ENCODE measurements around the gene CXXC1.
"Not testable (repeated sequence)": the region's sequence is repeated elsewhere in the genome, so short reads cannot be mapped to it uniquely, and the experiment has no call there.

Gene CXXC1

DNA sequence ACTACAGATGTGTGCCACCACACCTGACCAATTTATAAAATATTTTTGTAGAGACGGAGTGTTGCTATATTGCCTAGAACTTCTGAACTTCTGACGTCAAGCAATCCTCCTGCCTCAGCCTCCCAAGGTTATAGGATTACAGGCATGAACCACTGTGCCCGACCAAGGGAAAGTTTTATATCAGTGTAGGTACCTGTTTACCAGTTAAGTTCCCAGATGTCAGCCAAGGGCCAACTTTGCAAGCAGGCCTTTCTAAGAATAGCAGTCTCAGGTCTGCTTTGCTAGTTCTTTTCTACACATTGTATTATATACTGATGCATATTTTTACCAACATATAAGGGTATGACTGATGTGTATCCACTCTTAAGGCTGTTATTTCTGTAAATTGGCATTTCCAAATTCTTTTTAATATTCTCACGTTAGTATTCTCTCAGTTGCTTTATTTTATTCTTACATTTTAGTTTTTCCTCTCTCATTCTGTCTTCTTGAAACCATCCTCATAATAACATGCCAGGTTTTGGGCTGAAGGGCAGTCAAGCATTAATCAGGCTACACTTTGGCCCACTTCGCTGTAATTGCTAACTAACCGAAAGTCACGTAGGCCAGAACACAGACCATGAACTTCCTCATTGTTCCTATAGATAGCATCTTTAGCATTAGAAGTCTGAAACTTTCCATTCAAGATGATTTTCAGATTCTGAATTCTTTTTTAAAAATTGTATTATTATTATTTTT lies 25.0 kb upstream of the CXXC1 start:
- H3K4me1 ChIP-seq (ENCODE audit: control insufficient read depth in 1 of 2, insufficient read depth in 2 of 2, low read length in 2 of 2) = peaks cover under 1 to 5% of the 10 kb centered on the region in 2 donors
- H3K9ac ChIP-seq (ENCODE audit: low read depth in 1 of 2, low read length in 2 of 2) = no peak overlapping the region
- H3K27me3 ChIP-seq (ENCODE audit: control insufficient read depth in 1 of 2, insufficient read depth in 2 of 2, low read length in 2 of 2) = peaks cover 0 to 4% of the 10 kb centered on the region in 2 donors
- no peak overlapping the region for H3K4me3 ChIP-seq (ENCODE audit: low read depth in 1 of 2, low read length in 2 of 2)
- no peaks in the 10 kb centered on the region for H3K9me3 ChIP-seq (ENCODE audit: control insufficient read depth in 1 of 2, low read length in 2 of 2)
- H3K27ac ChIP-seq (ENCODE audit: low read depth, low read length) = no peak overlapping the region
- H3K36me3 ChIP-seq (ENCODE audit: control insufficient read depth in 1 of 2, insufficient read depth in 2 of 2, low read length in 2 of 2) = no peaks in the 10 kb centered on the region

DNA sequence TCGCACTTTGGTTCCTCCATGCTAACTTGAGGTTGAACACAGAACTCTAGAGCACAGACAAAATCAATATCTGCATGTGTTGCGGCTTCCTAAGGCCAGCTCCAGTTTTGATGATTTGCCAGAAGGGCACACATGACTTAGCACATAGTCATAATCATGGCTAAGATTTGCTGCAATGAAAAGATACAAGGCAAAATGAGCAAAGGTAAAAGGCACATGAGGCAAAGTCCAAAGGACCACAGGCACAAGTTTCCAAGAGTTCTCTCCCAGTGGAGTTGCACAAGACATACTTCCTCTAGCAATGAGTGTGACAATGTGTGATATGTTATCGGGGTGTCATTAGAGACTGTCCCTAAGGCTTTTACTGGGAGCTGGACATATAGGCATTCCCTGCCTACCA lies 24.2 kb upstream of the CXXC1 start:
- Histone ChIP-seq H3K9me3 (ENCODE audit: control insufficient read depth in 1 of 2, low read length in 2 of 2) (no peaks in the 10 kb centered on the region), H3K27ac (ENCODE audit: low read depth, low read length) (no peak overlapping the region), H3K36me3 (ENCODE audit: control insufficient read depth in 1 of 2, insufficient read depth in 2 of 2, low read length in 2 of 2) (no peaks in the 10 kb centered on the region), H3K4me1 (ENCODE audit: control insufficient read depth in 1 of 2, insufficient read depth in 2 of 2, low read length in 2 of 2) (peaks cover 5 to 8% of the 10 kb centered on the region in 2 donors), H3K27me3 (ENCODE audit: control insufficient read depth in 1 of 2, insufficient read depth in 2 of 2, low read length in 2 of 2) (peaks cover 0 to 4% of the 10 kb centered on the region in 2 donors), H3K4me3 (ENCODE audit: low read depth in 1 of 2, low read length in 2 of 2) (no peak overlapping the region), H3K9ac (ENCODE audit: low read depth in 1 of 2, low read length in 2 of 2) (no peak overlapping the region)

DNA sequence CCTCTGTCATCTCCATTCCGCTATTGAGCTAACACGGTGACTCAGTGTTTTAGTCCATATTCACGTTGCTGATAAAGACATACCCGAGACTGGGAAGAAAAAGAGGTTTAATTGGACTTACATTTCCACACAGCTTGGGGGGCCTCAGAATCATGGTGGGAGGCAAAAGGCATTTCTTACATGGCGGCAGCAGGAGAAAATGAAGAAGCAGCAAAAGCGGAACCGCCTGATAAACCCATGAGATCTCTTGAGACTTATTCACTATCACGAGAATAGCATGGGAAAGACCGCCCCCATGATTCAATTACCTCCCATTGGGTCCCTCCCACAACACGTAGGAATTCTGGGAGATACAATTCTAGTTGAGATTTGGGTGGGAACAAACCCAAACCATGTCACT lies 22.6 kb upstream of the CXXC1 start:
- Histone ChIP-seq H3K27me3 (ENCODE audit: control insufficient read depth in 1 of 2, insufficient read depth in 2 of 2, low read length in 2 of 2) (peaks cover 0 to under 1% of the 10 kb centered on the region in 2 donors), H3K9ac (ENCODE audit: low read depth in 1 of 2, low read length in 2 of 2) (no peak overlapping the region), H3K4me1 (ENCODE audit: control insufficient read depth in 1 of 2, insufficient read depth in 2 of 2, low read length in 2 of 2) (peaks cover 5 to 8% of the 10 kb centered on the region in 2 donors), H3K4me3 (ENCODE audit: low read depth in 1 of 2, low read length in 2 of 2) (no peak overlapping the region), H3K9me3 (ENCODE audit: control insufficient read depth in 1 of 2, low read length in 2 of 2) (no peaks in the 10 kb centered on the region), H3K36me3 (ENCODE audit: control insufficient read depth in 1 of 2, insufficient read depth in 2 of 2, low read length in 2 of 2) (no peaks in the 10 kb centered on the region), H3K27ac (ENCODE audit: low read depth, low read length) (no peak overlapping the region)

DNA sequence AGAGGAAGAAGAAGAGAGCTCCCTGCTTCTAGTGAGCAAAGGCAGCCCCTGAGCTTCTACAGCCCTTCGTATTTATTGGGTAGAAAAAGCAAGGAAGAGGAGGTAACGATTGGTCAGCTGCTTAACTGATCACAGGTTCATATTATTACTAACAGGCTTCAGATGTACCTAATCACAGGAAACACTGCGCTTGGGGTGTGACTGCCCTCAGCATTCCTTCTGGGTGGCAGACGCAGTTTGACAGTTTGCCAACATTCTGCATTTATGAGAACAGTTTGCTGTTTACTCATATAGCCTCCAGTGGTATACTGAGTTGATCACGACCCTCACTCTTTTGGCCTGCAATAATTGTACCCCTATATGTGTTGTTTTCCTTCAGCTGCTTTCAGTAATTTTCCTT lies 21.4 kb upstream of the CXXC1 start:
- not testable (repeated sequence) for H3K27ac ChIP-seq (ENCODE audit: low read depth, low read length); H3K4me3 ChIP-seq (ENCODE audit: low read depth in 1 of 2, low read length in 2 of 2); H3K4me1 ChIP-seq (ENCODE audit: control insufficient read depth in 1 of 2, insufficient read depth in 2 of 2, low read length in 2 of 2); H3K9ac ChIP-seq (ENCODE audit: low read depth in 1 of 2, low read length in 2 of 2); H3K36me3 ChIP-seq (ENCODE audit: control insufficient read depth in 1 of 2, insufficient read depth in 2 of 2, low read length in 2 of 2); H3K27me3 ChIP-seq (ENCODE audit: control insufficient read depth in 1 of 2, insufficient read depth in 2 of 2, low read length in 2 of 2); H3K9me3 ChIP-seq (ENCODE audit: control insufficient read depth in 1 of 2, low read length in 2 of 2)

DNA sequence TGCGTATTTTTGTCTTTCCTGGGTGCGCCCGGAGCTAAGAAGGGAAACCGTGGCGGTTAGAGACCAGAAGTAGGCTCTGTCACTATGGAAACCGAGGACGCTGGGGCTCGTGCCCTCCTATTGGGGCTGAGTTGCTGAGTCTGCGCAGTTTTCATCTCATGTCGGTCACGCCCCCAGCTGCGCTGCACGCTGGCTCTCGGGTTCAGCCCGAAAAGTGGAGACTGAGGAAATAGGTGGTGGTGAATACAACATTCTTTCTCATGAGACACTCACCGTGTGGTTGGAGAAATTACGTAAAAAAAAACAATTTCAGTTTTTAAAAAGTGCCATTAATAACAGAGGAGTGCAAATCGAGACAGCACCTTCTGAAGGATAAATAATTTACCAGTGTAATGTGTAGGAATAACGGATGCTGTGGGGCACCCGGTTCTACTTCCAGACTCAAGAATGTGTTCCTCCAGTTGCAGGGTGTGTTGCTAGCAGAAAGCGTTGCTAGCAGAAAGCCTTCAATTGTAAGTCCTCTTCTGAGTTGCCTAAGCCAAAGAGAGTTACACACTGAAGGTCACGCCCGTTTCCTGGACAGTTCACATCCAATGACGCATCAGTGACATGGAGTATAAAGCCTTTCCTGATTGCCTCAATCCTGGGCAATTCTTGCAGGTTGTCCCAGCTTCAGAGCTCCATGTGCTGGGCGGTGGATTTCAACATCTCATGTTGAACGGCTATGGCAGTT lies 20.4 kb upstream of the CXXC1 start:
- H3K4me3 ChIP-seq (ENCODE audit: low read depth in 1 of 2, low read length in 2 of 2) = peak overlapping the region; percentile 73 to 75
- no peaks in the 10 kb centered on the region for H3K36me3 ChIP-seq (ENCODE audit: control insufficient read depth in 1 of 2, insufficient read depth in 2 of 2, low read length in 2 of 2)
- no peaks in the 10 kb centered on the region for H3K9me3 ChIP-seq (ENCODE audit: control insufficient read depth in 1 of 2, low read length in 2 of 2)
- peaks cover 0 to 2% of the 10 kb centered on the region in 2 donors for H3K27me3 ChIP-seq (ENCODE audit: control insufficient read depth in 1 of 2, insufficient read depth in 2 of 2, low read length in 2 of 2)
- H3K4me1 ChIP-seq (ENCODE audit: control insufficient read depth in 1 of 2, insufficient read depth in 2 of 2, low read length in 2 of 2) = peaks cover 5 to 8% of the 10 kb centered on the region in 2 donors
- H3K27ac ChIP-seq (ENCODE audit: low read depth, low read length) = no peak overlapping the region
- H3K9ac ChIP-seq (ENCODE audit: low read depth in 1 of 2, low read length in 2 of 2) = peak overlapping the region; percentile 7 to 22

DNA sequence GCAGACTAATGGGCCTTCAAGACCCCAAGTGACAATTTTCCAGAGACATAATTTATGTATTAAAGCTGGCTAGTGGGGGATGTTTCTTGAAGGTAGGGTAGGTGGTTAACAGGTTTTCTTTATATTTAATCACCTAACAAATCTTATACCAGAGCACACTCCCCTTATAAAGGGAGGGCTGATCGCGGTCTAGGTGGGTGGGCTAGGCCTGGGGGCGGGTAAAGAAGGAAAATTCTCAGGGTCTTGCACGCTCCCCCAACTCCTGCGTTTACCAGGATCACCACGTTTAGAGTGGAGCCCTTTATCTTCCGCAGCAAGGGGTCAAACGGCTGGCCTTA lies 19.9 kb upstream of the CXXC1 start:
- H3K9me3 ChIP-seq (ENCODE audit: control insufficient read depth in 1 of 2, low read length in 2 of 2) = no peaks in the 10 kb centered on the region
- peak overlapping the region; percentile 73 to 75 for H3K4me3 ChIP-seq (ENCODE audit: low read depth in 1 of 2, low read length in 2 of 2)
- no peak overlapping the region for H3K27ac ChIP-seq (ENCODE audit: low read depth, low read length)
- peaks cover 0 to 5% of the 10 kb centered on the region in 2 donors for H3K27me3 ChIP-seq (ENCODE audit: control insufficient read depth in 1 of 2, insufficient read depth in 2 of 2, low read length in 2 of 2)
- H3K4me1 ChIP-seq (ENCODE audit: control insufficient read depth in 1 of 2, insufficient read depth in 2 of 2, low read length in 2 of 2) = peaks cover 5 to 8% of the 10 kb centered on the region in 2 donors
- H3K9ac ChIP-seq (ENCODE audit: low read depth in 1 of 2, low read length in 2 of 2) = no peak overlapping the region
- H3K36me3 ChIP-seq (ENCODE audit: control insufficient read depth in 1 of 2, insufficient read depth in 2 of 2, low read length in 2 of 2) = no peaks in the 10 kb centered on the region

DNA sequence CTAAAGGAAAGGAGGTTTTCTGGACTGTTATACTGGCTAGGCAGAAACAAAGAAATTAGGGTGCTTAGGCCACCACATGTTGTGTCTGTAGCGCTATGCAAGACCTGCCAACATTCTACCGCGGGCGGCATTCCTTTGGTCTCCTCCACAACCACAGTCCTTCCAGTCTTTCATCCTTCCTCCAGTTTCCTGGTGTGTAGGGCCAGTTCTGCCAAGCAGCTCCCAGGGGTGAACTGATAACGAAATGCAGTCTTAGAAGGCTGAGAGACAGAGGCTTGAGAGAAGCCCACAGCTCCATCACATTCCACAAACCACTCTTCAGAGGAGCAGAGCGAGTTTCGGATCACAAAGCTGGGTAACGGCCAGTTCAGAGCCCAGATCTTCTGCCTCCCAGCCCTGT lies 19.5 kb upstream of the CXXC1 start:
- no peak overlapping the region for H3K9ac ChIP-seq (ENCODE audit: low read depth in 1 of 2, low read length in 2 of 2)
- H3K4me1 ChIP-seq (ENCODE audit: control insufficient read depth in 1 of 2, insufficient read depth in 2 of 2, low read length in 2 of 2) = peaks cover 5 to 8% of the 10 kb centered on the region in 2 donors
- H3K27me3 ChIP-seq (ENCODE audit: control insufficient read depth in 1 of 2, insufficient read depth in 2 of 2, low read length in 2 of 2) = peaks cover 0 to 5% of the 10 kb centered on the region in 2 donors
- H3K9me3 ChIP-seq (ENCODE audit: control insufficient read depth in 1 of 2, low read length in 2 of 2) = no peaks in the 10 kb centered on the region
- peak overlapping the region; percentile 73 to 75 for H3K4me3 ChIP-seq (ENCODE audit: low read depth in 1 of 2, low read length in 2 of 2)
- H3K36me3 ChIP-seq (ENCODE audit: control insufficient read depth in 1 of 2, insufficient read depth in 2 of 2, low read length in 2 of 2) = no peaks in the 10 kb centered on the region
- no peak overlapping the region for H3K27ac ChIP-seq (ENCODE audit: low read depth, low read length)

DNA sequence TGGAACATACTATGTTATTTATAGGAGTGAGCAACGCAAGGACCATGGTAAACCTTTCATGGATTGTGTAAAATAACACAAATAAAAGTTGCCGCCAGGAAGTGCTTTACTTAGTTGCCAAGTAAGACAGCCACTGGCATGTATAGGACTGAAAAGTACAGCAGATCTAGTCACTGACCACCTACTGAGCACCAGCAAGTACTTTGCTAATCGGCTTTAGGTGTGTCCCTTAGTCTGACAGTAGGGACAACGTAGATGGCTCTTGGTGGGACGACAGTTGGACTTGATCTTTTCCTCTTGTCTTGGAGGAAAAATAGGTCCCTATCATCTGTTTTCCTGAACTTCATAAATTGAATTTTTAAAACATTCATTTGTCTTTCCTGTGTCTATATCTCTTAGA lies 13.6 kb upstream of the CXXC1 start:
- H3K9ac ChIP-seq (ENCODE audit: low read depth in 1 of 2, low read length in 2 of 2) = no peak overlapping the region
- no peak overlapping the region for H3K4me3 ChIP-seq (ENCODE audit: low read depth in 1 of 2, low read length in 2 of 2)
- peaks cover 0 to 3% of the 10 kb centered on the region in 2 donors for H3K9me3 ChIP-seq (ENCODE audit: control insufficient read depth in 1 of 2, low read length in 2 of 2)
- no peak overlapping the region for H3K27ac ChIP-seq (ENCODE audit: low read depth, low read length)
- H3K36me3 ChIP-seq (ENCODE audit: control insufficient read depth in 1 of 2, insufficient read depth in 2 of 2, low read length in 2 of 2) = no peaks in the 10 kb centered on the region
- no peaks in the 10 kb centered on the region for H3K4me1 ChIP-seq (ENCODE audit: control insufficient read depth in 1 of 2, insufficient read depth in 2 of 2, low read length in 2 of 2)
- H3K27me3 ChIP-seq (ENCODE audit: control insufficient read depth in 1 of 2, insufficient read depth in 2 of 2, low read length in 2 of 2) = peaks cover 8 to 12% of the 10 kb centered on the region in 2 donors

DNA sequence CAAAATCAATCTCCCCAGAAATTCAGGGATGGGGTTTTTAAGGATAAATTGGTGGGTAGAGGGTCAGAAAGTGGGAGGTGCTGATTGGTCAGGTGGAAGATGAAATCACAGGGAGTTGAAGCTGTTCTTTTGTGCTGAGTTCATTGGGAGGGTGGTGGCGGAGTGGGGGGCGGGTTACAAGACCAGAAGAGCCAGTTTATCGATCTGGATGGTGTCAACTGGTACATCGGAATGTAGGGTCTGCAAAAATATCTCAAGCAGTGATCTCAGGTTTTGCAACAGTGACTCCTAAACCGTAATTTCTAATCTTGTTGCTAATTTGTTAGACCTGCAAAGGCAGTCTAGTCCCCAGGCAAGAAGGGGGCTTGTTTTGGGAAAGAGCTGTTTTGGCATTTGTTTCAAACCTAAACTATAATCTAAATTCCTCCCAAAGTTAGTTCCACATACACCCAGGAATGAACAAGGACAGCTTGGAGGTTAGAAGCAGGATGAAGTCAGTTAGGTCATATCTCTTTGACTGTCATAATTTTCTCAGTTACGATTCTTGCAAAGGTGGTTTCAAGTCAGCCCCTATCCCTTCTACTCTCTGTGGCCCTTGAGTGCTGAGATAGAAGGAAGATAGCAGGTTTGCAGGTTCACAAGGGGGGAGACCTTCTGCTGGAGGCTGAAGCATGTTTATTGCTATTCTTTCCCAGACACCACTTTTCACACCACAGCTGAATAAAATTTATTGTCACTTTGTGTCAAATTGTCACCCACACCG lies 12.3 kb upstream of the CXXC1 start:
- Histone ChIP-seq H3K27me3 (ENCODE audit: control insufficient read depth in 1 of 2, insufficient read depth in 2 of 2, low read length in 2 of 2) (peaks cover 8 to 12% of the 10 kb centered on the region in 2 donors), H3K4me1 (ENCODE audit: control insufficient read depth in 1 of 2, insufficient read depth in 2 of 2, low read length in 2 of 2) (no peaks in the 10 kb centered on the region), H3K9me3 (ENCODE audit: control insufficient read depth in 1 of 2, low read length in 2 of 2) (peaks cover 0 to 3% of the 10 kb centered on the region in 2 donors), H3K36me3 (ENCODE audit: control insufficient read depth in 1 of 2, insufficient read depth in 2 of 2, low read length in 2 of 2) (no peaks in the 10 kb centered on the region), H3K9ac (ENCODE audit: low read depth in 1 of 2, low read length in 2 of 2) (no peak overlapping the region), H3K4me3 (ENCODE audit: low read depth in 1 of 2, low read length in 2 of 2) (no peak overlapping the region), H3K27ac (ENCODE audit: low read depth, low read length) (no peak overlapping the region)

All from duodenal mucosa (tissue), 2 donors.